ENCODE results near the gene ZCCHC3.
A peak's percentile ranks its signal among the peaks of the same experiment; 100 is the strongest.

ZCCHC3 gene

GRCh38 chr20:284172-284571 is 13.2 kb upstream of the ZCCHC3 start:
- no peak for DNase-seq

GRCh38 chr20:286508-286907 is 10.9 kb upstream of the ZCCHC3 start:
- DNase-seq = peak; percentile 35 to 37

GRCh38 chr20:288956-289692 is 8.2 kb upstream of the ZCCHC3 start:
- DNase-seq = no peak

GRCh38 chr20:289693-290083 is 7.7 kb upstream of the ZCCHC3 start:
- DNase-seq = no peak

GRCh38 chr20:290084-290831 is 7.1 kb upstream of the ZCCHC3 start, which contains the start of gene C20orf96:
Gene C20orf96, minus strand, starts transcription at chr20:290750. Its CDS starts 140 bp downstream, at chr20:290610.
- peak; percentile 91 to 96 for DNase-seq

GRCh38 chr20:294602-295001 is 2.8 kb upstream of the ZCCHC3 start:
- DNase-seq = no peak

GRCh38 chr20:295804-296203 is 1.6 kb upstream of the ZCCHC3 start:
- DNase-seq = no peak

GRCh38 chr20:297925-298775 is 780 bp downstream of the ZCCHC3 start:
- DNase-seq = peak; percentile 65 to 71

GRCh38 chr20:298776-299391 is 1.5 kb downstream of the ZCCHC3 start:
- DNase-seq = no peak

- no peak for DNase-seq
Measured at GRCh38 chr20:300345-300990, 3.1 kb downstream of the ZCCHC3 start.

GRCh38 chr20:301886-302848 is 4.8 kb downstream of the ZCCHC3 start:
- DNase-seq = no peak

GRCh38 chr20:305745-306144 is 8.4 kb downstream of the ZCCHC3 start:
- DNase-seq = no peak

- DNase-seq = no peak
Measured at GRCh38 chr20:308427-309038, 11.2 kb downstream of the ZCCHC3 start.

- DNase-seq = no peak
Measured at GRCh38 chr20:309306-309840, 12.0 kb downstream of the ZCCHC3 start.

- peak; percentile 84 to 89 for DNase-seq
Measured at GRCh38 chr20:309841-310644, 12.7 kb downstream of the ZCCHC3 start.

GRCh38 chr20:310645-311044 is 13.3 kb downstream of the ZCCHC3 start:
- DNase-seq = no peak

GRCh38 chr20:311609-312008 is 14.2 kb downstream of the ZCCHC3 start:
- DNase-seq = no peak

GRCh38 chr20:312067-312466 is 14.7 kb downstream of the ZCCHC3 start:
- no peak for DNase-seq

- no peak for DNase-seq
Measured at GRCh38 chr20:312866-313265, 15.5 kb downstream of the ZCCHC3 start.

Data from inflammatory macrophage treated with lipopolysaccharide for 1 hour (primary cell).